H1 (cell line): Measurements from ENCODE around the gene ZNF837. TPM values are rescaled to one million over a fixed set of nuclear protein-coding genes. Genes with fewer than 3 reads are reported as not detected.

Experiments used
- ASH2L ChIP-seq: fragments of 200-600, 300-600 bp; sonication (generic); IDR thresholded peaks from one replicate; pipeline ENCODE4 v1.7.1; 2017; ENCODE audit warnings: low read length
- BRCA1 ChIP-seq: IDR thresholded peaks from 2 replicates; pipeline ENCODE4 v1.6.1; 2012; ENCODE audit warnings: low read depth, low read length, improper control_type of control experiment
- CBX5 ChIP-seq: fragments of 300-800, 300-1000 bp; sonication (generic); IDR thresholded peaks from 2 replicates; pipeline ENCODE4 v1.7.1; 2016; ENCODE audit warnings: antibody characterized with exemption, low read length, low read depth
- CEBPB ChIP-seq: IDR thresholded peaks from 2 replicates; pipeline ENCODE4 v1.6.1; 2012; ENCODE audit warnings: low read depth, low read length
- CREB1 ChIP-seq: IDR thresholded peaks from 2 replicates; pipeline ENCODE4 v1.6.1; 2012; ENCODE audit warnings: inconsistent platforms
- E2F6 ChIP-seq: IDR thresholded peaks from 2 replicates; pipeline ENCODE4 v1.6.1; 2012; ENCODE audit warnings: inconsistent platforms
- EZH2 ChIP-seq: fragments of 200-600 bp; sonication (generic); IDR thresholded peaks from 2 replicates; pipeline ENCODE4 v1.7.1; 2012; ENCODE audit warnings: low read depth, mild to moderate bottlenecking, moderate library complexity, low read length, inconsistent platforms; ENCODE audit not compliant: severe bottlenecking
- FOSL1 ChIP-seq: IDR thresholded peaks from 2 replicates; pipeline ENCODE4 v1.6.1; 2011; ENCODE audit warnings: mild to moderate bottlenecking, low read depth, low read length, moderate library complexity; ENCODE audit not compliant: insufficient read depth
- HDAC2 ChIP-seq, 2 experiments: fragments of 300-600 bp in 1 of 2; sonication (generic) in 1 of 2; IDR thresholded peaks; 2 replicates each; pipeline ENCODE4 v1.6.1; 2011 to 2012; ENCODE audit warnings: low read depth in 2 of 2, low read length in 2 of 2, mild to moderate bottlenecking in 2 of 2, moderate library complexity in 2 of 2, borderline replicate concordance in 1 of 2, inconsistent platforms in 1 of 2
- KDM1A ChIP-seq: fragments of 200-600, 300-600 bp; sonication (generic); IDR thresholded peaks from 2 replicates; pipeline ENCODE4 v1.7.1; 2016; ENCODE audit warnings: mild to moderate bottlenecking, low read length, borderline replicate concordance
- PHF8 ChIP-seq: fragments of 200-600 bp; sonication (generic); conservative IDR thresholded peaks from 2 replicates; pipeline ENCODE4 v1.7.1; 2012; ENCODE audit warnings: low read depth, mild to moderate bottlenecking, inconsistent platforms, low read length, moderate library complexity
- POU5F1 ChIP-seq: IDR thresholded peaks from 2 replicates; pipeline ENCODE4 v1.6.1; 2011; ENCODE audit warnings: low read depth, mild to moderate bottlenecking, low read length, moderate library complexity
- RAD21 ChIP-seq, 2 experiments: IDR thresholded peaks in 1 of 2; conservative IDR thresholded peaks in 1 of 2; 2 replicates each; pipeline ENCODE4 v1.6.1; 2011; ENCODE audit warnings: low read depth in 2 of 2, low read length in 2 of 2, improper control_type of control experiment in 1 of 2, inconsistent platforms in 1 of 2, mild to moderate bottlenecking in 1 of 2, moderate library complexity in 1 of 2
- RFX5 ChIP-seq: IDR thresholded peaks from 2 replicates; pipeline ENCODE4 v1.6.1; 2011; ENCODE audit warnings: low read depth, low read length, improper control_type of control experiment, borderline replicate concordance
- SAP30 ChIP-seq: fragments of 300-600 bp; sonication (generic); IDR thresholded peaks from 2 replicates; pipeline ENCODE4 v1.7.1; 2012; ENCODE audit warnings: low read length, moderate library complexity, mild to moderate bottlenecking, inconsistent platforms; ENCODE audit not compliant: insufficient read depth, insufficient replicate concordance
- SIN3A ChIP-seq, 2 experiments: IDR thresholded peaks in 1 of 2; conservative IDR thresholded peaks in 1 of 2; 2 replicates each; pipeline ENCODE4 v1.6.1; 2011 to 2012; ENCODE audit warnings: low read length in 2 of 2, improper control_type of control experiment in 1 of 2, low read depth in 1 of 2, mild to moderate bottlenecking in 1 of 2
- SIX5 ChIP-seq: IDR thresholded peaks from 2 replicates; pipeline ENCODE4 v1.6.1; 2011; ENCODE audit warnings: mild to moderate bottlenecking, low read depth, low read length
- SP1 ChIP-seq: IDR thresholded peaks from 2 replicates; pipeline ENCODE4 v1.6.1; 2011; ENCODE audit warnings: low read depth, low read length
- SP4 ChIP-seq: IDR thresholded peaks from 2 replicates; pipeline ENCODE4 v1.6.1; 2012; ENCODE audit warnings: low read length, inconsistent platforms
- TAF1 ChIP-seq: IDR thresholded peaks from 2 replicates; pipeline ENCODE4 v1.6.1; 2011; ENCODE audit warnings: mild to moderate bottlenecking, low read depth, low read length
- ZNF274 ChIP-seq: IDR thresholded peaks from 2 replicates; pipeline ENCODE4 v1.7.0; 2012; ENCODE audit warnings: low read length, borderline replicate concordance; ENCODE audit errors: extremely low read depth
- polyA plus RNA-seq, 7 experiments: library from polyadenylated mRNA; depleted of rRNA in 3 of 7; stranded (reverse) in 5 of 7; unstranded in 2 of 7; fragments of >200 nt in 5 of 7; fragments of 200-250 nt in 2 of 7; gene quantifications; 1 replicate in 5 of 7; 2 replicates in 1 of 7; 4 replicates in 1 of 7; pipeline versions ENCODE4 v1.2.1 to v1.2.3, GENCODE V29; 2011 to 2013; ENCODE audit warnings: missing spikeins in 2 of 7, mixed read lengths in 2 of 7
- total RNA-seq: library from RNA; stranded (reverse); fragmentation: NEBNext Ultra II Directional; extraction: Animal tissue kit (Norgen Biotek cat#: 25700); gene quantifications from 2 replicates; pipeline ENCODE4 v1.2.1, GENCODE V29; 2021
- TF ChIP-seq, protein P1 (sequence below): IDR thresholded peaks from 2 replicates; pipeline ENCODE4 v1.6.1; 2012; ENCODE audit warnings: low read length, inconsistent platforms

Gene ZNF837
- total and polyA plus RNA-seq, 2 of the 8 experiments (the other 6 are each of a cell fraction or from before 2014, with no cell fraction given) = 1.9 to 3.3 TPM

DNA sequence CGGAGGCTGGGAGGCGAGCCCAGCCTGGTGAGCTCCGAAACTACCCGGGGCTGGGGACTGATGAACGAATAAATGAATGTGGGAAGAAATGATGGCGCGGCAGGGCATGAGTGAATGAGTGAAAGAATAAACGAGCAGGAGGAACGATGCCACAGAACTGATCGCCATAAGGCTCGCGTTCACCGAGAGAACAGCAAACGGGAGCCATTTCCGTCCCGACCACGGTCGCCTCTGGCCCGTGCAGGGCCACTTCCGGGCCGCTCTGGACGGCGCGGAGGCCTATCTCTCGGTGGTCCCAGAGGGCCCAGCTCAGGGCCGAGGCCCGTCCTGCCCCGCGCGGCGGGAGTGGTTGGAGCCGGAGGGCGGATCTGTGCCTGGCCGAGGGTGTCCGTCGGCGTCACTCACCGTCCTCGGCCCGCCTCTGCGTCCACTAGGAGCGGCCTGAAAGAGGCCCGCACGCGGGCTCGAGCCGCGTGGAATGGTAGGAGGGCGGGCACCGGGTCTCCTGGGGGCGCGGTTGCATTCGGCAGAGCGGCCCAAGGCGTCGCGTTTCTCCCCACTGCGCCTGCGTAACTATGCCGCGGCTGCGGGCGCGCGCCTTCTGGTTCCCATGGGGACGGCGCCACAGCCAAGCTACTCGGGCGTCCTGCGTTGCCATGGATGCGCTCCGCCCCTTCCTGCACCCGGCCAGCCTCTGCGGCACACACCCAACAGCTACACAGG is 18.4 kb downstream of the ZNF837 start, which contains the start of gene ZNF497 (continued):
- TF ChIP-seq ZNF274 = no peak
- TF ChIP-seq FOSL1 = no peak
- peak; percentile 95 for TF ChIP-seq TAF1
- TF ChIP-seq BRCA1 = no peak
- no peak for TF ChIP-seq EZH2
- TF ChIP-seq CEBPB = no peak
- TF ChIP-seq ASH2L = peak; percentile 73
- no peak for TF ChIP-seq SP4
- TF ChIP-seq SIN3A (conservative IDR thresholded peaks at IDR 0.05 in 1 of 2, IDR thresholded peaks at IDR 0.05 in 1 of 2; ENCODE audit: low read depth in 1 of 2, low read length in 2 of 2) = peak; percentile 99 to 100
- TF ChIP-seq E2F6 = no peak
- no peak for TF ChIP-seq KDM1A
- TF ChIP-seq PHF8 = peak; percentile 91
- TF ChIP-seq, protein P1, sequence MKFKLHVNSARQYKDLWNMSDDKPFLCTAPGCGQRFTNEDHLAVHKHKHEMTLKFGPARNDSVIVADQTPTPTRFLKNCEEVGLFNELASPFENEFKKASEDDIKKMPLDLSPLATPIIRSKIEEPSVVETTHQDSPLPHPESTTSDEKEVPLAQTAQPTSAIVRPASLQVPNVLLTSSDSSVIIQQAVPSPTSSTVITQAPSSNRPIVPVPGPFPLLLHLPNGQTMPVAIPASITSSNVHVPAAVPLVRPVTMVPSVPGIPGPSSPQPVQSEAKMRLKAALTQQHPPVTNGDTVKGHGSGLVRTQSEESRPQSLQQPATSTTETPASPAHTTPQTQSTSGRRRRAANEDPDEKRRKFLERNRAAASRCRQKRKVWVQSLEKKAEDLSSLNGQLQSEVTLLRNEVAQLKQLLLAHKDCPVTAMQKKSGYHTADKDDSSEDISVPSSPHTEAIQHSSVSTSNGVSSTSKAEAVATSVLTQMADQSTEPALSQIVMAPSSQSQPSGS = no peak
- TF ChIP-seq CREB1 = peak; percentile 36; the same call in 1 of the 2 replicates
- no peak for TF ChIP-seq SP1
- TF ChIP-seq RAD21 (IDR thresholded peaks at IDR 0.05 in 1 of 2, conservative IDR thresholded peaks at IDR 0.05 in 1 of 2; ENCODE audit: low read depth in 2 of 2, low read length in 2 of 2) = no peak
- no peak for TF ChIP-seq SAP30
- TF ChIP-seq HDAC2 (IDR thresholded peaks at IDR 0.05; ENCODE audit: borderline replicate concordance in 1 of 2, low read depth in 2 of 2, low read length in 2 of 2) = no peak
- no peak for TF ChIP-seq CBX5
- TF ChIP-seq SIX5 = no peak
- no peak for TF ChIP-seq RFX5
- no peak for TF ChIP-seq POU5F1
